ENCODE measurements around the gene CABLES1. TPM values are rescaled to one million over a fixed set of nuclear protein-coding genes. Genes with fewer than 3 reads are reported as not detected.

The CABLES1 gene
- total and polyA plus RNA-seq, 2 of the 8 experiments (the other 6 are each of a cell fraction or from before 2014, with no cell fraction given) = 9.2 to 26.4 TPM

- no peaks in the 10 kb centered on the region for H3K79me2 ChIP-seq (ENCODE audit: control insufficient read depth in 1 of 2, insufficient read depth in 2 of 2, low read length in 2 of 2)
- no peak overlapping the region for H2BK15ac ChIP-seq (ENCODE audit: low read length)
- no peak overlapping the region for H4K8ac ChIP-seq (ENCODE audit: extremely low read depth, insufficient read depth, low read length)
- H3K18ac ChIP-seq (ENCODE audit: extremely low read depth, low read length) = no peak overlapping the region
- no peak overlapping the region for H3K14ac ChIP-seq (ENCODE audit: insufficient read length)
- H3K56ac ChIP-seq (replicated peaks; ENCODE audit: insufficient read length, low read depth, low read length) = no peak overlapping the region
- no peaks in the 10 kb centered on the region for H3K23me2 ChIP-seq (ENCODE audit: low read depth, low read length)
- H4K5ac ChIP-seq (ENCODE audit: insufficient read length, low read depth, low read length) = no peak overlapping the region
- peaks cover 0 to 21% (median 8%) of the 10 kb centered on the region in 4 experiments; a peak in 6 of 8 replicates for H3K36me3 ChIP-seq (ENCODE audit: control insufficient read depth in 2 of 4, insufficient read depth in 4 of 4, low read length in 3 of 4)
- CTCF ChIA-PET (ENCODE audit: partially characterized antibody) = interaction anchor here (0.6 to 1.6 kb wide), 9 partner anchors 15 to 168 kb away, joined by 3 to 6 read pairs (median 4); no protein-coding TSS in a partner anchor
- no peak overlapping the region for H2BK12ac ChIP-seq (ENCODE audit: low read depth, low read length)
- H3K4me3 ChIP-seq (ENCODE audit: extremely low read depth in 1 of 4, insufficient read depth in 2 of 4, low read depth in 3 of 4, low read length in 4 of 4) = no peak overlapping the region
- no peak overlapping the region for H3K4me2 ChIP-seq (ENCODE audit: insufficient read depth in 1 of 2, low read depth in 2 of 2, low read length in 2 of 2)
- no peak for FAIRE-seq
- H3K23ac ChIP-seq (ENCODE audit: insufficient read length) = no peak overlapping the region
- no peak overlapping the region for H2BK5ac ChIP-seq (ENCODE audit: low read depth, low read length)
- TF ChIP-seq CTCF (IDR thresholded peaks at IDR 0.05; ENCODE audit: control extremely low read depth in 1 of 3, insufficient read depth in 1 of 3, low read depth in 1 of 3, low read length in 3 of 3) (peak; percentile 47 to 48 (median 47)), CHD1 (IDR thresholded peaks at IDR 0.05; ENCODE audit: low read depth, low read length) (no peak), RAD21 (IDR thresholded peaks at IDR 0.05 in 1 of 2, conservative IDR thresholded peaks at IDR 0.05 in 1 of 2; ENCODE audit: low read depth in 2 of 2, low read length in 2 of 2) (peak; percentile 37 to 54; a peak in 3 of 4 replicates), ASH2L (IDR thresholded peaks at IDR 0.05; ENCODE audit: low read length) (no peak), EGR1 (IDR thresholded peaks at IDR 0.05; ENCODE audit: borderline replicate concordance, low read depth, low read length) (no peak), SAP30 (IDR thresholded peaks at IDR 0.05; ENCODE audit: insufficient read depth, insufficient replicate concordance, low read length) (no peak), JUN (IDR thresholded peaks at IDR 0.05; ENCODE audit: low read depth, low read length) (no peak)
- H3K4ac ChIP-seq (replicated peaks; ENCODE audit: insufficient read length, low read depth, low read length) = no peak overlapping the region
- H3K27me3 ChIP-seq (replicated peaks in 1 of 4; ENCODE audit: control insufficient read depth in 3 of 4, extremely low read depth in 1 of 4, insufficient read depth in 3 of 4, low read length in 3 of 4) = no peaks in the 10 kb centered on the region
- H2BK120ac ChIP-seq (replicated peaks; ENCODE audit: low read depth, low read length) = no peak overlapping the region
- peaks cover 2 to 8% (median 5%) of the 10 kb centered on the region in 4 experiments; a peak in 3 of 7 replicates for H3K4me1 ChIP-seq (replicated peaks in 1 of 4; ENCODE audit: control insufficient read depth in 3 of 4, insufficient read depth in 4 of 4, low read length in 3 of 4)
- H3K9me3 ChIP-seq (ENCODE audit: insufficient read depth in 2 of 2, low read depth in 1 of 2, low read length in 1 of 2) = peaks cover 0 to 6% of the 10 kb centered on the region in 2 experiments; a peak in 1 of 4 replicates
- H4K91ac ChIP-seq (replicated peaks; ENCODE audit: insufficient read length, low read length) = no peak overlapping the region
- no peak overlapping the region for H3K27ac ChIP-seq (ENCODE audit: low read depth, low read length)
- H4K20me1 ChIP-seq (replicated peaks in 1 of 2; ENCODE audit: control insufficient read depth in 1 of 2, insufficient read depth in 2 of 2, low read length in 2 of 2) = no peaks in the 10 kb centered on the region
- no peak overlapping the region for H2AFZ ChIP-seq (ENCODE audit: low read length)
- no peak overlapping the region for H2BK20ac ChIP-seq (ENCODE audit: low read length)
- 73% methylated on average over 3 of the region's 3 CpGs; no CpG with 5 or more reads in 1 of the 2 experiments for WGBS, 2 experiments (ENCODE audit: extremely low coverage in 1 of 2, insufficient coverage in 1 of 2, insufficient read length in 1 of 2, insufficient replicate concordance in 2 of 2, low coverage in 1 of 2, low lambda C conversion rate in 2 of 2, missing lambda C conversion rate in 1 of 2)
- H3K79me1 ChIP-seq (ENCODE audit: low read depth, low read length) = no peaks in the 10 kb centered on the region; the same call in 1 of the 2 replicates
- POLR2A ChIA-PET (ENCODE audit: partially characterized antibody) = interaction anchor here (0.6 to 0.8 kb wide), 2 partner anchors 11 to 178 kb away, joined by 3 read pairs; no protein-coding TSS in a partner anchor
- no peak overlapping the region for H2AK5ac ChIP-seq (ENCODE audit: low read depth, low read length)
- no peak overlapping the region for H3K9ac ChIP-seq (replicated peaks in 1 of 4; ENCODE audit: extremely low read depth in 1 of 4, low read depth in 3 of 4, low read length in 3 of 4)
- DNase-seq (ENCODE audit: low read depth in 1 of 2, low spot score in 2 of 2) = no peak
Observed at GRCh38 chr18:23243178-23243577, 107.9 kb downstream of the CABLES1 start.
